GM21576 (cell line): ENCODE measurements around the gene RHOG.
"Not testable (repeated sequence)": the region's sequence is repeated elsewhere in the genome, so short reads cannot be mapped to it uniquely, and the experiment has no call there.

ENCODE experiments used
- ATAC-seq: cut with Tn5 transposase; IDR thresholded peaks from one replicate; pipeline ENCODE4 v1.9.1; 2021; ENCODE audit warnings: mild to moderate bottlenecking, moderate library complexity; ENCODE audit not compliant: unreplicated experiment

The RHOG gene

GRCh38 chr11:3834664-3835461 is 5.9 kb downstream of the RHOG start:
- no peak for ATAC-seq

- ATAC-seq = no peak
These were observed 6.5 kb downstream of the RHOG start for GRCh38 chr11:3834349-3834663.

- no peak for ATAC-seq
These were observed 7.3 kb downstream of the RHOG start for GRCh38 chr11:3833449-3833848.

- no peak for ATAC-seq
These were observed 7.9 kb downstream of the RHOG start for GRCh38 chr11:3832816-3833215.

GRCh38 chr11:3831378-3832239 is 9.2 kb downstream of the RHOG start:
- no peak for ATAC-seq

- ATAC-seq = no peak
These were observed 10.0 kb downstream of the RHOG start for GRCh38 chr11:3830730-3831129.

GRCh38 chr11:3830088-3830487 is 10.7 kb downstream of the RHOG start:
- no peak for ATAC-seq

- no peak for ATAC-seq
These were observed 13.1 kb downstream of the RHOG start for GRCh38 chr11:3827434-3828186.

GRCh38 chr11:3826721-3827120 is 14.0 kb downstream of the RHOG start:
- no peak for ATAC-seq

GRCh38 chr11:3825473-3826154 is 15.1 kb downstream of the RHOG start:
- no peak for ATAC-seq

- ATAC-seq = peak; percentile 82
These were observed 15.9 kb downstream of the RHOG start for GRCh38 chr11:3824714-3825472.

- ATAC-seq = no peak
These were observed 16.8 kb downstream of the RHOG start for GRCh38 chr11:3823762-3824506.

GRCh38 chr11:3823303-3823702 is 17.5 kb downstream of the RHOG start:
- ATAC-seq = no peak

- no peak for ATAC-seq
These were observed 18.4 kb downstream of the RHOG start for GRCh38 chr11:3822312-3822711.

- ATAC-seq = no peak
These were observed 19.8 kb downstream of the RHOG start for GRCh38 chr11:3820971-3821370.

GRCh38 chr11:3817181-3817800 is 23.5 kb downstream of the RHOG start:
- no peak for ATAC-seq

GRCh38 chr11:3816673-3817072 is 24.1 kb downstream of the RHOG start:
- ATAC-seq = no peak

- ATAC-seq = no peak
These were observed 24.9 kb downstream of the RHOG start for GRCh38 chr11:3815845-3816244.

- ATAC-seq = not testable (repeated sequence)
These were observed 25.9 kb downstream of the RHOG start for GRCh38 chr11:3814832-3815231.
